IMR-90 (cell line): ENCODE data around the gene NPAS1.

ENCODE experiments used
- BHLHE40 ChIP-seq: fragments of 150-350 bp; IDR thresholded peaks from 2 replicates; pipeline ENCODE4 v1.6.1; 2016; ENCODE audit warnings: mild to moderate bottlenecking, low read depth, low read length
- CEBPB ChIP-seq: IDR thresholded peaks from 2 replicates; pipeline ENCODE4 v1.6.1; 2012; ENCODE audit warnings: low read depth, low read length, improper control_type of control experiment
- FOS ChIP-seq: fragments of 150-350 bp; IDR thresholded peaks from 2 replicates; pipeline ENCODE4 v1.6.1; 2016; ENCODE audit warnings: low read depth, low read length
- MAFK ChIP-seq: IDR thresholded peaks from 2 replicates; pipeline ENCODE4 v1.6.1; 2012; ENCODE audit warnings: low read depth, low read length, improper control_type of control experiment
- MAZ ChIP-seq: IDR thresholded peaks from 2 replicates; pipeline ENCODE4 v1.6.1; 2012; ENCODE audit warnings: low read depth, mild to moderate bottlenecking, low read length, improper control_type of control experiment, moderate library complexity, borderline replicate concordance
- MXI1 ChIP-seq: IDR thresholded peaks from 2 replicates; pipeline ENCODE4 v1.6.1; 2012; ENCODE audit warnings: low read depth, mild to moderate bottlenecking, low read length, moderate library complexity, borderline replicate concordance
- POLR2A ChIP-seq: IDR thresholded peaks from 2 replicates; pipeline ENCODE4 v1.6.1; 2012; ENCODE audit warnings: mild to moderate bottlenecking, low read depth, low read length
- RAD21 ChIP-seq: IDR thresholded peaks from 2 replicates; pipeline ENCODE4 v1.6.1; 2012; ENCODE audit warnings: low read length, improper control_type of control experiment
- RCOR1 ChIP-seq: IDR thresholded peaks from 2 replicates; pipeline ENCODE4 v1.6.1; 2012; ENCODE audit warnings: mild to moderate bottlenecking, low read length, improper control_type of control experiment; ENCODE audit not compliant: insufficient replicate concordance
- RFX5 ChIP-seq: IDR thresholded peaks from 2 replicates; pipeline ENCODE4 v1.8.0; 2012; ENCODE audit warnings: low read depth, mild to moderate bottlenecking, low read length, moderate library complexity
- SMC3 ChIP-seq: fragments of 150-350 bp; IDR thresholded peaks from 2 replicates; pipeline ENCODE4 v1.6.1; 2016; ENCODE audit warnings: low read depth, mild to moderate bottlenecking, antibody characterized with exemption, low read length, moderate library complexity
- TF ChIP-seq, protein P1 (sequence below): conservative IDR thresholded peaks from 2 replicates; pipeline ENCODE4 v1.5.1; 2012; ENCODE audit warnings: mild to moderate bottlenecking, low read depth, low read length, improper control_type of control experiment
- TF ChIP-seq, protein P2 (sequence below): fragments of 150-350 bp; IDR thresholded peaks from 2 replicates; pipeline ENCODE4 v1.6.1; 2016; ENCODE audit warnings: low read depth, mild to moderate bottlenecking, low read length, moderate library complexity, borderline replicate concordance
- TF ChIP-seq, protein P3 (sequence below): fragments of 150-350 bp; IDR thresholded peaks from 2 replicates; pipeline ENCODE4 v1.6.1; 2017; ENCODE audit warnings: mild to moderate bottlenecking, antibody characterized with exemption, low read length, low read depth

- TF ChIP-seq, protein P1, sequence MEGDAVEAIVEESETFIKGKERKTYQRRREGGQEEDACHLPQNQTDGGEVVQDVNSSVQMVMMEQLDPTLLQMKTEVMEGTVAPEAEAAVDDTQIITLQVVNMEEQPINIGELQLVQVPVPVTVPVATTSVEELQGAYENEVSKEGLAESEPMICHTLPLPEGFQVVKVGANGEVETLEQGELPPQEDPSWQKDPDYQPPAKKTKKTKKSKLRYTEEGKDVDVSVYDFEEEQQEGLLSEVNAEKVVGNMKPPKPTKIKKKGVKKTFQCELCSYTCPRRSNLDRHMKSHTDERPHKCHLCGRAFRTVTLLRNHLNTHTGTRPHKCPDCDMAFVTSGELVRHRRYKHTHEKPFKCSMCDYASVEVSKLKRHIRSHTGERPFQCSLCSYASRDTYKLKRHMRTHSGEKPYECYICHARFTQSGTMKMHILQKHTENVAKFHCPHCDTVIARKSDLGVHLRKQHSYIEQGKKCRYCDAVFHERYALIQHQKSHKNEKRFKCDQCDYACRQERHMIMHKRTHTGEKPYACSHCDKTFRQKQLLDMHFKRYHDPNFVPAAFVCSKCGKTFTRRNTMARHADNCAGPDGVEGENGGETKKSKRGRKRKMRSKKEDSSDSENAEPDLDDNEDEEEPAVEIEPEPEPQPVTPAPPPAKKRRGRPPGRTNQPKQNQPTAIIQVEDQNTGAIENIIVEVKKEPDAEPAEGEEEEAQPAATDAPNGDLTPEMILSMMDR: no peak
- TF ChIP-seq SMC3 (no peak), FOS (no peak), POLR2A (no peak), MXI1 (no peak), RFX5 (no peak), BHLHE40 (no peak), CEBPB (no peak), RAD21 (no peak), MAZ (no peak), MAFK (no peak), RCOR1 (no peak)
- TF ChIP-seq, protein P2, sequence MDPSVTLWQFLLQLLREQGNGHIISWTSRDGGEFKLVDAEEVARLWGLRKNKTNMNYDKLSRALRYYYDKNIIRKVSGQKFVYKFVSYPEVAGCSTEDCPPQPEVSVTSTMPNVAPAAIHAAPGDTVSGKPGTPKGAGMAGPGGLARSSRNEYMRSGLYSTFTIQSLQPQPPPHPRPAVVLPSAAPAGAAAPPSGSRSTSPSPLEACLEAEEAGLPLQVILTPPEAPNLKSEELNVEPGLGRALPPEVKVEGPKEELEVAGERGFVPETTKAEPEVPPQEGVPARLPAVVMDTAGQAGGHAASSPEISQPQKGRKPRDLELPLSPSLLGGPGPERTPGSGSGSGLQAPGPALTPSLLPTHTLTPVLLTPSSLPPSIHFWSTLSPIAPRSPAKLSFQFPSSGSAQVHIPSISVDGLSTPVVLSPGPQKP: no peak
- TF ChIP-seq, protein P3, sequence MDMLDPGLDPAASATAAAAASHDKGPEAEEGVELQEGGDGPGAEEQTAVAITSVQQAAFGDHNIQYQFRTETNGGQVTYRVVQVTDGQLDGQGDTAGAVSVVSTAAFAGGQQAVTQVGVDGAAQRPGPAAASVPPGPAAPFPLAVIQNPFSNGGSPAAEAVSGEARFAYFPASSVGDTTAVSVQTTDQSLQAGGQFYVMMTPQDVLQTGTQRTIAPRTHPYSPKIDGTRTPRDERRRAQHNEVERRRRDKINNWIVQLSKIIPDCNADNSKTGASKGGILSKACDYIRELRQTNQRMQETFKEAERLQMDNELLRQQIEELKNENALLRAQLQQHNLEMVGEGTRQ: no peak
These were observed 7.3 kb downstream of the NPAS1 start for GRCh38 chr19:47026889-47027288.
